Stimulated activated CD4-positive, alpha-beta T cell treated with anti-CD3 and anti-CD28 coated beads, Interleukin-12 subunit alpha, Interleukin-12 subunit beta, amount 100 ng/mL, for 4 hours (primary cell): ENCODE measurements around the gene MCF2L.
"Not testable (repeated sequence)": the region's sequence is repeated elsewhere in the genome, so short reads cannot be mapped to it uniquely, and the experiment has no call there.

ENCODE experiments used
- DNase-seq: peaks from one replicate; pipeline ENCODE4 v3.0.0-alpha.2; 2020

Gene MCF2L

GRCh38 chr13:113105032-113105920, 136.3 kb downstream of the MCF2L start, which contains the start of gene F7:
Gene F7, plus strand, starts transcription at chr13:113105791. Its CDS starts 51 bp downstream, at chr13:113105842.
- no peak for DNase-seq

GRCh38 chr13:113105921-113106452, 137.0 kb downstream of the MCF2L start:
- DNase-seq, result no peak

GRCh38 chr13:113106711-113107351, 137.8 kb downstream of the MCF2L start:
- no peak for DNase-seq

- not testable (repeated sequence) for DNase-seq
Observed at GRCh38 chr13:113108521-113108920, 139.5 kb downstream of the MCF2L start.

GRCh38 chr13:113109151-113110047, 140.4 kb downstream of the MCF2L start:
- no peak for DNase-seq

- peak; percentile 47 for DNase-seq
Observed at GRCh38 chr13:113110048-113110851, 141.2 kb downstream of the MCF2L start.

- peak; percentile 14 for DNase-seq
Observed at GRCh38 chr13:113110852-113111315, 141.9 kb downstream of the MCF2L start.

- DNase-seq, result not testable (repeated sequence)
Observed at GRCh38 chr13:113111821-113112220, 142.8 kb downstream of the MCF2L start.

- not testable (repeated sequence) for DNase-seq
Observed at GRCh38 chr13:113112475-113112874, 143.5 kb downstream of the MCF2L start.

GRCh38 chr13:113112893-113113845, 144.2 kb downstream of the MCF2L start:
- no peak for DNase-seq

- no peak for DNase-seq
Observed at GRCh38 chr13:113113846-113114271, 144.8 kb downstream of the MCF2L start.

GRCh38 chr13:113114511-113115362, 145.7 kb downstream of the MCF2L start:
- no peak for DNase-seq

GRCh38 chr13:113115363-113116205, 146.6 kb downstream of the MCF2L start:
- DNase-seq, result no peak

GRCh38 chr13:113116206-113116800, 147.3 kb downstream of the MCF2L start:
- no peak for DNase-seq

- no peak for DNase-seq
Observed at GRCh38 chr13:113116871-113117271, 147.9 kb downstream of the MCF2L start.

GRCh38 chr13:113117335-113117872, 148.4 kb downstream of the MCF2L start:
- DNase-seq, result no peak

- no peak for DNase-seq
Observed at GRCh38 chr13:113117911-113118260, 148.9 kb downstream of the MCF2L start.
